ENCODE data around the gene PHLDB2.

PHLDB2 gene

GRCh38 chr3:112017091-112017490, 158.0 kb downstream of the PHLDB2 start:
- TF ChIP-seq TCF4 (CRISPR knock-in tag; IDR thresholded peaks at IDR 0.05; ENCODE audit: borderline replicate concordance) (no peak), TOX (CRISPR knock-in tag; IDR thresholded peaks at IDR 0.05; ENCODE audit: borderline replicate concordance) (no peak), CSDC2 (CRISPR knock-in tag; IDR thresholded peaks at IDR 0.05) (no peak), ESRRG (CRISPR knock-in tag; IDR thresholded peaks at IDR 0.05) (no peak), TSHZ2 (CRISPR knock-in tag; IDR thresholded peaks at IDR 0.05) (no peak), CREB5 (CRISPR knock-in tag; IDR thresholded peaks at IDR 0.05; ENCODE audit: low read depth) (no peak), ZFP30 (CRISPR knock-in tag; IDR thresholded peaks at IDR 0.05) (no peak), ZNF70 (CRISPR knock-in tag; IDR thresholded peaks at IDR 0.05) (no peak), PATZ1 (CRISPR knock-in tag; IDR thresholded peaks at IDR 0.05; ENCODE audit: borderline replicate concordance) (no peak), CSRNP3 (CRISPR knock-in tag; IDR thresholded peaks at IDR 0.05) (no peak), GLIS3 (CRISPR knock-in tag; IDR thresholded peaks at IDR 0.05) (no peak), BACH2 (CRISPR knock-in tag; IDR thresholded peaks at IDR 0.05; ENCODE audit: borderline replicate concordance) (no peak), ARNTL (CRISPR knock-in tag; IDR thresholded peaks at IDR 0.05; ENCODE audit: borderline replicate concordance, low read depth) (no peak), POU6F1 (CRISPR knock-in tag; IDR thresholded peaks at IDR 0.05; ENCODE audit: borderline replicate concordance, low read depth) (no peak), ZNF565 (CRISPR knock-in tag; conservative IDR thresholded peaks at IDR 0.05; ENCODE audit: low read depth) (no peak), OSR1 (CRISPR knock-in tag; IDR thresholded peaks at IDR 0.05) (no peak)
- ATAC-seq, result no peak

- TF ChIP-seq SNAI2 (CRISPR knock-in tag; IDR thresholded peaks at IDR 0.05), result no peak
- no peak for ATAC-seq
Measured at GRCh38 chr3:112018712-112019111, 159.6 kb downstream of the PHLDB2 start.

- ATAC-seq, result no peak
- TF ChIP-seq ZC3H10 (CRISPR knock-in tag; IDR thresholded peaks at IDR 0.05) (no peak), GLIS3 (CRISPR knock-in tag; IDR thresholded peaks at IDR 0.05) (no peak), PATZ1 (CRISPR knock-in tag; IDR thresholded peaks at IDR 0.05; ENCODE audit: borderline replicate concordance) (no peak), RARB (CRISPR knock-in tag; IDR thresholded peaks at IDR 0.05) (no peak), POU6F1 (CRISPR knock-in tag; IDR thresholded peaks at IDR 0.05; ENCODE audit: borderline replicate concordance, low read depth) (no peak), ISL1 (CRISPR knock-in tag; IDR thresholded peaks at IDR 0.05) (no peak), ESRRG (CRISPR knock-in tag; IDR thresholded peaks at IDR 0.05) (no peak), CSRNP3 (CRISPR knock-in tag; IDR thresholded peaks at IDR 0.05) (no peak), OSR1 (CRISPR knock-in tag; IDR thresholded peaks at IDR 0.05) (no peak), CREB5 (CRISPR knock-in tag; IDR thresholded peaks at IDR 0.05; ENCODE audit: low read depth) (no peak), ZNF565 (CRISPR knock-in tag; conservative IDR thresholded peaks at IDR 0.05; ENCODE audit: low read depth) (no peak), PPARA (CRISPR knock-in tag; IDR thresholded peaks at IDR 0.05; ENCODE audit: borderline replicate concordance) (no peak)
Measured at GRCh38 chr3:112019716-112020115, 160.7 kb downstream of the PHLDB2 start.
